GM19035 (cell line): ENCODE data around the gene STAT5A.
"Not testable (repeated sequence)": the region's sequence is repeated elsewhere in the genome, so short reads cannot be mapped to it uniquely, and the experiment has no call there.

Experiments used
- ATAC-seq: cut with Tn5 transposase; IDR thresholded peaks from one replicate; pipeline ENCODE4 v1.9.1; 2021; ENCODE audit not compliant: unreplicated experiment

STAT5A gene

DNA sequence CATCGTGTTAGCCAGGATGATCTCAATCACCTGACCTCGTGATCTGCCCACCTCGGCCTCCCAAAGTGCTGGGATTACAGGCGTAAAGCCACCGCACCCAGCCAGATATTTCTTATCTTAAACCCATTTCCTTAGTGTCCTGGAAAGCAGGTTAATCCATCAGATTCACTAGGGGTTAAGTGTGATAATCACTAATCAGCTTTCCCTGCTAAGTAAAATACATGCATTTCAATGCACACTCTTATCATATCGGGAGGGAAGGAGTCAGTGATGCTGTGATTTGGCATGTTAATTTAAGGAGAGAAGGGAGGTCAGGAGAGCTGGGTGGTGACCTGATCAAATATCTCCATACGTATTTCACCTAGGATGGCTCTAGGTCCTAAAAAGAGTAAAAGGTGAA lies 70.8 kb downstream of the STAT5A start:
- ATAC-seq: no peak

DNA sequence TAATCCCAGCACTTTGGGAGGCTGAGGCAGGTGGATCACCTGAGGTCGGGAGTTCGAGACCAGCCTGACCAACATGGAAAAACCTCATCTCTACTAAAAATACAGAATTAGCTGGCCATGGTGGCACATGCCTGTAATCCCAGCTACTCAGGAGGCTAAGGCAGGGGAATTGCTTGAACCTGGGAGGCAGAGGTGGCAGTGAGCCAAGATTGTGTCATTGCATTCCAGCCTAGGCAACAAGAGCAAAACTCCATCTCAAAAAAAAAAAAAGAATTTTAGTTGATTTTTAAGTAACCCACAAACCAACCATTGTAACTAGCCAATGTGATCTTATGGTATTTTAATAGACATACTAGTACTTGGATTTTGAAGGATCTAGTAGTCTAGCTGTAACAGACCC lies 72.1 kb downstream of the STAT5A start:
- not testable (repeated sequence) for ATAC-seq
